Stimulated activated naive CD4-positive, alpha-beta T cell treated with Interleukin-2 at 50 U/mL for 16 hours (primary cell): ENCODE data around the gene NQO1.
"Not testable (repeated sequence)": the region's sequence is repeated elsewhere in the genome, so short reads cannot be mapped to it uniquely, and the experiment has no call there.

Source experiments
- DNase-seq: peaks from one replicate; lab custom pipeline; 2025; lab: John Stamatoyannopoulos, UW

Gene NQO1

DNA sequence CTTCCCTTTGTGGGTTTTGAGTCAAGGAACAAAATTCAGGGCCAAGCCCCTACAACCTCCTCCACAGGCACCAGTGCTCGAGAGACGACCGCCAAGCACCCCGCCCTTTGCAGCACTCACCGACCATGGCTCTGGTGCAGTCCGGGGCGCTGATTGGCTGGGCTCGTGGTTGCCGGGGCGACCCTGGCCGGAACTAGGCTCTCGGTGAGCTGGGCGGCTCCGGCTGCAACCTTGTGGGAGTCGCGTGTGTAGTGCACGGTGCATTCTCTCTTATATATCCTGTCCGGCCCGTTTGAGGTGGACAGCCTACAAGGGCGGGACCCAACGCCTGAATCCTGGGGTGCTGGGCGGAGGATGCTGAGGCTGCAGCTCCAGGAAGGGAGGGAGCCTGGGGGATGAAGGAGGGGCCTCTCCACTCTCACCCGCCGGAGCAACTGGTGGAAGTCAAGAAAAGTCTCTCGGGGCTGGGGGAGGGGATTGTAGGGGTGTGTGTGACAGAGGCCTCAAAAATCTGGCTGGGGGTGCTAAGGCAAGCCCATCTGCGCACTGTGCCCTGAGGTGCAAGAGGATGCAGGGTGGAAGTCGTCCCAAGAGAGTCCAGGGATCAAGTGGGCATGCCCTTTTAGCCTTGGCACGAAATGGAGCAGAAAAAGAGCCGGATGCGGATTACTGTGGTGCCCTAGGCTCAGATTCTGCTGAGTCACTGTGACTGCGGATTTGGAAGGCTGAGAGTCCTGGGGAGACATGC lies at the start of gene NQO1:
Gene NQO1, minus strand, starts transcription at position 248 of the 748 bp plus-strand sequence. Its CDS starts 121 bp downstream, at position 127.
- peak; percentile 84 for DNase-seq

GRCh38 chr16:69775563-69775962 lies 49.2 kb upstream of the NQO1 start:
- DNase-seq: no peak

DNA sequence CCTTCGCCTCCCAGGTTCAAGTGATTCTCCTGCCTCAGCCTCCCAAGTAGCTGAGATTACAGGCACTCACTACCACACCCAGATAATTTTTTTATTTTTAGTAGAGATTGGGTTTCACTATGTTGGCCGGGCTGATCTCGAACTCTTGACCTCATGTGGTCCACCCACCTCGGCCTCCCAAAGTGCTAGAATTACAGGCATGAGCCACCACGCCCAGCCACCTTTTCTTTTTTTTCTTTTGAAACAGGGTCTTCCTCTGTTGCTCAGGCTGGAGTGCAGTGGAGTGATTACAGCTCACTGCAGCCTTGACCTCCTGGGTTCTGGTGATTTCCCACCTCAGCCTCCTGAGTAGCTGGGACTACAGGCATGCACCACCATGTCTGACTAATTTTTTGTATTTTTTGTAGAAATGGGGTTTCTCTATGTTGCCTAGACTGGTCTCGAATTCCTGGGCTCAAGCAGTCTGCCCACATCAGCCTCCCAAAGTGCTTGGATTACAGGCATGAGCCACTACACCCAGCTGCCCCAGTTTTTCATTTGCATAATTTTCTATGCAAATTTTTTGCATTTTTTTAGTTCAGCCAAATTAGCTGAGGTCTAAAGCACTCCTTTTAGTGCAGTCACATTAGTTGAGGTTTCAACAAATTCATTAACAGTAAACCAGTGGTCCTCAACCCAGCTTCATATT lies 47.0 kb upstream of the NQO1 start:
- DNase-seq: no peak

GRCh38 chr16:69771651-69771967 lies 45.2 kb upstream of the NQO1 start:
- DNase-seq: no peak

DNA sequence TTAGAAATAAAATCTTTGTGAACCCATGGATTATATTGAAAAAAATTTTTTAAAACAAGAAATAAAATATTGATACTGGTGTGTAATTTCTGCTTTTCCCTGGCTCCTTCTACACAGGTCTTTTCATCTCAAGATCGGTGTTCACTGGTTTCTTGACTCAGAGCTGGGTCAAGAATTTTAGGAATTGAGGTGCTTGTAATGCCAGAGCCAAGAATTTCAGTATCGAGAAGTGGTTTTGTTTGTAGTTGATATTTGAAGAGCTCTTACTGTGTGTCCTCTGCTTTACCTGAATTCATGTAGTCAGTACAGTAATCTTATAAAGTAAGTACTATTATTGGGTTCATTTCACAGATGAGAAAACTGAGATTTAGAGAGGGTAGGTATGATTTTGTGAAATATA lies 43.0 kb upstream of the NQO1 start:
- DNase-seq: no peak

- no peak for DNase-seq
Measured at GRCh38 chr16:69768666-69769065, 42.3 kb upstream of the NQO1 start.

- DNase-seq: no peak
Measured at GRCh38 chr16:69767459-69768229, 41.3 kb upstream of the NQO1 start.

DNA sequence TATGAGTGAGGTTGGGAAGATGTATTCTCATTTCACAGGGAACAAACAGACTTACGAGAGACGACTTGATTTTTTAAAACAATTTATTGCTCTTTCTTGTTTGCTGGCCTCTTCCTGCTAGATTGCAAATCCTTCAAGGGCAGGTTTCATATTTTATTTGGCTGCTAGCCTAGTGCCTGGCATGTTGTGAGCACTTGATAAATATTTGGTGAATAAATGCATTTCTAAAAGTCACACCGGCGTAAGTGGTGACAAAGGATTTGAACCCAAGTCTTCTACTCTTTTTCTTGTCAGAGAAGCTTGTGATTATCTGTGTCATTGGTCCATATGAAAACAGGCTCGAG lies 37.2 kb upstream of the NQO1 start:
- no peak for DNase-seq

- peak; percentile 15 for DNase-seq
Measured at GRCh38 chr16:69762814-69763598, 36.6 kb upstream of the NQO1 start.

DNA sequence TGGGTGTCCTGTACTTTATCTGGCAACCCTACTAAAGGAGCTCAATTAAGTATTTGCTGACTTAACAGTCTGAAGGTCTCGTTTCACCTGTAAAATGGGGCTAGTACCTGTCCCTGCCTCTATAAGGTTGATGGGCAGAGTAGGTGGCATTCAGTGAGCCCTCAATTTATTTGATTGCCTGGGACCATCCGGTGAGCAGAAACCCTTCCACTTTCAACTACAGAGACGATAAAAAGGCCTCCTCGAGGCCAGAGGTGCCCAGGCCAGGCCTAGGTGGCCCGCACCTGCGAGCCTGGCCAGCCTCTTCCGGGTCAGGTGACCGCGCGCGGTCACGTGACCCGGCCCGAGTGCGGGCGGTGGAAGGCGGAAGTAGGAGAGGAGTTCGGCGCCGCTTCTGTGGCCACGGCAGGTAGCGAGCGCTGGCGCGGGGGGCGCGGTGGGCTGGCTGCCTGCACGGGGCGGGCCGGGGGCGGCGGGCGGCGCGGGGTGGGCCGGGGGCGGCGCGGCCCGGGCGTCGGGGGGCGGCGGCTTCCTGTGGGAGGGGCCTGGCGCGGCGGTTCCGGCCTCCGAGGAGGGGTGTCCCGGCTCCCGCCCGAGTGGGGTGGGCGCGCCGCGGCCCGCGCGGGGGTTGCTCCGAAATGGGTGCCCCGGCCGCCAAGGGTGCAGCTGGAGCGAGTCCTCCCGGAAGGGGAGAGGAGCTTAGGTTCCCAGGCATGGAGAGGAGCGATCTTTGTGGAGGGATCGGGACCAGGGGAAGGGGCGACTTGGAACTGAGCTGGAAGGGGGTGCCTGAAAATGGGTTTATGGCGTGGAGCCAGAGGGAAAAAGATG lies 35.8 kb upstream of the NQO1 start, which contains the start of gene WWP2:
Gene WWP2, plus strand, starts transcription at position 350 of the 831 bp plus-strand sequence. CDS start 24,679 bp downstream, outside the sequence.
- peak; percentile 65 for DNase-seq

DNA sequence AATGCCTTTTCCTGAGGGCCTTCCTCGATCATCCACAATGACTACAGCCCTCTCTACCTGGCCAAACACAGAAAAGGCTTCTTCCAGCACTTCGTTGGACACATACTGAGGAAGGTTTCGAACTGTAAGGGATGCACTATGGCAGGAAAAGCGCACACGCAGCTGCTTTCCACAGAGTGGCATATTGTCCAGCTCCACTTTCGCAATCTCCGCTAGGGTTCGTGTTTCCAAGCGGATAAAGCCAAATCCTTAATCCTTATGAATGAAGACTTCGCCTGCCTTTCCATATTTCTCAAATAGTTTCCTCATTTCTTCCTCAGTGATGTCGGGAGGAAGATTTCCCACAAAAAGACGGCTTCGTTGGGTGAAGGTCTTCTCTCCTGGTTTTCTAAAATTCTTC lies 31.0 kb upstream of the NQO1 start:
- not testable (repeated sequence) for DNase-seq

GRCh38 chr16:69756705-69757104 lies 30.3 kb upstream of the NQO1 start:
- no peak for DNase-seq

- peak; percentile 96 for DNase-seq
Measured at GRCh38 chr16:69754469-69755310, 28.3 kb upstream of the NQO1 start, which contains the start of gene NOB1. NOB1 (minus strand) TSS chr16:69754926; CDS start chr16:69754910, 16 bp downstream.

DNA sequence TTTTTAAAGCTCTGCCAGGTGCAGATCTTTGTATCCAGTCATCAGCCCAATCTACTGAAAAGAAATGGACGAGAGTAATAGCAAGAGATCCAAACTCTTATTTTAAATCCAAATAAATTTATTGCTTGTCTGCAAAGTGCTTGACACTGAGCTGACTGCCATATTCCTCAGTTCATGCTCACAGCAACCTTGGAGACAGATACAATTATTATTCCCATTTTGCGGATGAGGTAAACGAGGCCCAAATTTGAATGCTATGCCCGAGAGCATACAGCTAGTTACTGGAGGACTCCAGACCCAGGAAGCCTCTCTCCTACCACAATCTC lies 27.7 kb upstream of the NQO1 start:
- DNase-seq: no peak

GRCh38 chr16:69748694-69749345 lies 22.5 kb upstream of the NQO1 start:
- DNase-seq: no peak

DNA sequence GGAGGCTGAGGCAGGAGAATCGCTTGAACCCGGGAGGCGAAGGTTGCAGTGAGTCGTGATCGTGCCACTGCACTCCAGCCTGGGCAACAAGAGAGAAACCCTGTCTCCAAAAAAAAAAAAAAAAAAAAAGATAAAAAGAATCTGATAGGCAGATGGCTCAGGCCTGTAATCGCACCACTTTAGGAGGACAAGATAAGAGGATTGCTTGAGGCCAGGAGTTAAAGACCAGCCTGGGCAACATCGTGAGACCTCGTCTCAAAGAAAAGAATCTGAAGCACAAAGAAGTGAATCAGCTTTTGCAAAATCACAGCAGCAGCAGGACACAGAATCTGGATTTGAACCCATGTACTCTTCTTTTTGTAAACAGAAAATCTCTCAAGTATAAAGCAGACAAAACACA lies 20.8 kb upstream of the NQO1 start:
- DNase-seq: no peak

DNA sequence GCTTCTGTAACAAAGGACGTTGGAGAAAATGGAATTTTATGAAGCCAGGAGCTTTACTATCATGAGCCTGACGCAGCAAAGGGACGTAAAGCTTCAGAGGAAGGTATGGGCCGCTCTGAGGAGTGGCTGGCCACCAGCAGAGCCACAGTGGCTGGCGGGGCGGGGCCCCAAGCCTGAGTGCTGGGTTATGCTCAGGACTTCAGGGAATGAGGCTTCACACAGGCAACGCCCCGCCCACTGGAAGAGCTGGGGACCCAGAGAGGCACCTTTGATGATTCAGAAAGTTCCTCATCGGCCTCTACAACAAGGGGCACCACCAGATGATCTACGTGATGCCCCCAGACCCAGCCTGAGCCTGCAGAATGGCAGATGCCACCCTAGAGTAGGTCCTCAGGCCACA lies 19.6 kb upstream of the NQO1 start:
- no peak for DNase-seq

GRCh38 chr16:69745232-69745612 lies 18.9 kb upstream of the NQO1 start:
- DNase-seq: no peak

DNA sequence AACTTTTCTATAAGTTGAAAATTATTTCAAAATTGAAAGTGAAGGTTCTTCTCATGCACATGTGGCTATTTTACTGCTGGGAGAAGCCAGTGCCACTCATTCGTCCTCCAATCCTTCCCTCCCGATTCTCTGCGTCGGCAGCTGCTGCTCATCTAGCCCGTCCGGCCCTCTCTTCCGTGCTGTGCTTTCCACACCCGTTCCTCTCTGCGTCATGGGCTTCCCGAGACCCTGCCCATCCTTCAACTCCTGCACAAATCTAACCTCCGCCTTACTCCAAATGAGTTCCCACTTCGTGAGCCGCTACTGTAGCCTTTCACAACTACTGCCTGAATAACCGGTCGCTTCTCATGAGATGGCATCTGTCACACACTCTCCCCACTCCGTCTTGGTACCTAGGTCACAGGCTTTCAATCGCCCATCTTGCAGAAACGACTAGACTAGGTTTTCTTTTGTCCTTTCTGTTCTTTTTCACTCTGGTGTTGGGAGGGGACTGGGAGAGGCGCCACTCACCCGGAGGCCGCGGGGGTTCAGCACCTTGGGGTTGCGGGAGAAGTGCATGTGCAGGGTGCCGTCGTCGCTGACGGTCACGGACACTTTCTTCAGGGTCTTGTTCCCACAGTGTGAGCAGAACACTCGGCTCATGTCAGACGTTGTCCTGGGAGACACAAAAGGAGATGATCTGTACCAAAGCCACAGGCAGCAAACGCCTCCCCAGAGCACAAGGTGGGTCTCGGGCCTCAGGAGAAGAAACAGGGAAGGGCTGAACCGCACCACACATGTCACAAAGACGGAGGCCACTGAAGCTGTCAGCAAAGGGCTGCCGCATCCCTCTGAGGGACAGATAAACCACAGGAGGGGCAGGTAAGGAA lies 18.2 kb upstream of the NQO1 start:
- no peak for DNase-seq
